HFF-Myc (cell line): ENCODE data around the gene MANF.

Source experiments
- DNase-seq: peaks from one replicate; pipeline ENCODE4 v3.0.0-alpha.2; 2011; ENCODE audit warnings: low read depth; ENCODE audit errors: extremely low read depth
- H3K4me3 ChIP-seq: replicated peaks from 2 replicates; pipeline ENCODE4 v1.5.1; 2011; ENCODE audit warnings: low read depth, mild to moderate bottlenecking, control low read depth, low read length
- TF ChIP-seq, protein P1 (sequence below): IDR thresholded peaks from 2 replicates; pipeline ENCODE4 v1.5.1; 2012; ENCODE audit warnings: mild to moderate bottlenecking, low read depth, low read length, control low read depth; ENCODE audit errors: missing control alignments

Gene MANF

DNA sequence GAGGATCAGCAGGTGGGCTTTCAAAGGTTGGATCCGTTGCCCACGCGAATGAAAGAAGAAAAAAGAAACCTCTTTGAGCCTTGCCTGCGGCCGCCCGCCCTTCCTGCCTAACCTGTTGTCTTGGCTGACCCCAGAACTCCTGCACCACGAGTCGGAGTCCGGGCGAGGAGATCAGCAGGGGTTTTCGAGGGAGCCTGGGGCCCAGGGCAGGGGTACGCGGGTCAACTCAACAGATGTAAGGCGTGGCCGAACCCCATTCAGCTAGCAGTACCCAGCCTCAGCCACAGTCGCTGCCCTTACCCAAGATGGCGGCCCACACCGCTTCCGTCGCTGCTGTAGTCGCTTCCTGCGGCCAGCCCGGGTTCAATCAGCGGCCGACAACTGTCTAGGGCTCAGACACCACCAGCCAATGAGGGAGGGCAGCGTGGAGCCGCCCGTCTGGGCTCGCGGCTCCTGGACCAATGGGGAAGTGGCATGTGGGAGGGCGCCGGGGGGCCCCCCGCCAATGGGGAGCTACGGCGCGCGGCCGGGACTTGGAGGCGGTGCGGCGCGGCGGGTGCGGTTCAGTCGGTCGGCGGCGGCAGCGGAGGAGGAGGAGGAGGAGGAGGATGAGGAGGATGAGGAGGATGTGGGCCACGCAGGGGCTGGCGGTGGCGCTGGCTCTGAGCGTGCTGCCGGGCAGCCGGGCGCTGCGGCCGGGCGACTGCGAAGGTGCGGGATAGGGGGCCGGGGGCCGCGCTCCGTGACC lies at the start of gene MANF:
MANF (plus strand) TSS at position 566 of the 748 bp plus-strand sequence; CDS start at position 618, 52 bp downstream.
- peak within 1 kb of the TSS; percentile 97 for H3K4me3 ChIP-seq
- DNase-seq, result peak; percentile 92
- TF ChIP-seq, protein P1, sequence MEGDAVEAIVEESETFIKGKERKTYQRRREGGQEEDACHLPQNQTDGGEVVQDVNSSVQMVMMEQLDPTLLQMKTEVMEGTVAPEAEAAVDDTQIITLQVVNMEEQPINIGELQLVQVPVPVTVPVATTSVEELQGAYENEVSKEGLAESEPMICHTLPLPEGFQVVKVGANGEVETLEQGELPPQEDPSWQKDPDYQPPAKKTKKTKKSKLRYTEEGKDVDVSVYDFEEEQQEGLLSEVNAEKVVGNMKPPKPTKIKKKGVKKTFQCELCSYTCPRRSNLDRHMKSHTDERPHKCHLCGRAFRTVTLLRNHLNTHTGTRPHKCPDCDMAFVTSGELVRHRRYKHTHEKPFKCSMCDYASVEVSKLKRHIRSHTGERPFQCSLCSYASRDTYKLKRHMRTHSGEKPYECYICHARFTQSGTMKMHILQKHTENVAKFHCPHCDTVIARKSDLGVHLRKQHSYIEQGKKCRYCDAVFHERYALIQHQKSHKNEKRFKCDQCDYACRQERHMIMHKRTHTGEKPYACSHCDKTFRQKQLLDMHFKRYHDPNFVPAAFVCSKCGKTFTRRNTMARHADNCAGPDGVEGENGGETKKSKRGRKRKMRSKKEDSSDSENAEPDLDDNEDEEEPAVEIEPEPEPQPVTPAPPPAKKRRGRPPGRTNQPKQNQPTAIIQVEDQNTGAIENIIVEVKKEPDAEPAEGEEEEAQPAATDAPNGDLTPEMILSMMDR, result no peak

DNA sequence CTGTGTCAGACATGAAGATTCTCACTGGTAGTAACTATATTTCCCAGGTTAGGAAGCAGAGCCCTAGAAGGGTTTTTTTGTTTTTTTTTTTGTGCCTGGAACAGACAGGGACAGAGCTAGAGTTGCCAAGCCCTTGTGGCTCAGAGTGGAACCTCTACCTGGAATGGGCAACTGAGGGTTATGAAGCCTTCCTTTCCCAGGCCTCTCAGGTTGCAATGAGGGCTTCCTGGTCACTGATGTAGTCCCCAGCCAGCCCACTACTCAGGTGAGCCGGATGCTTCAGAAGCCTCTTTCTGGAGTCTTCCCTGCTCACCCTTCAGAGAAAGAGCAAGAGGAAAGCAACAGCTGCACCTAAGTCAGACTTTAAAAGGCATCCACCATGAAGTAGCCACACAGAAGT lies 48.8 kb upstream of the MANF start:
- TF ChIP-seq, protein P1, result no peak
- no peak for DNase-seq
- H3K4me3 ChIP-seq, result no peak overlapping the region

DNA sequence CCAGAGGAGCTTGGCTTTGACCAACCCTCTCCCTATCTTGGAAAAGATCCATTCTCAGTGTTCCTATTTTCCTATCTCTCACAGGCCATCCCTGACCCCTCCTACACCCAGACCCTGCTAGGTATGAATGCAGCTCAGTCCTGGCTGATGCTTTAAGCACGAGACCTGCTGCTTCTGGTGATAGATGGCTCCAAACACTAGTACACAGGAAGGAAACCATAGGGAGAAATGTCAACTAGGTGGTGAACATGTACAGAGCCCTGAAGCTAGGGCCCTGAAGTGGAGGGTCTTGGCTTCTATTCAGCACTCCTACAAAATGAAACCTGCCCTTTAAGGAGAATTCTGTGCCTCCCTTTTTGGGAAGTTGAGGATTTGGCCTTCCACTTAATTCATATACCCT lies 47.4 kb upstream of the MANF start:
- no peak for DNase-seq
- TF ChIP-seq, protein P1, result no peak

DNA sequence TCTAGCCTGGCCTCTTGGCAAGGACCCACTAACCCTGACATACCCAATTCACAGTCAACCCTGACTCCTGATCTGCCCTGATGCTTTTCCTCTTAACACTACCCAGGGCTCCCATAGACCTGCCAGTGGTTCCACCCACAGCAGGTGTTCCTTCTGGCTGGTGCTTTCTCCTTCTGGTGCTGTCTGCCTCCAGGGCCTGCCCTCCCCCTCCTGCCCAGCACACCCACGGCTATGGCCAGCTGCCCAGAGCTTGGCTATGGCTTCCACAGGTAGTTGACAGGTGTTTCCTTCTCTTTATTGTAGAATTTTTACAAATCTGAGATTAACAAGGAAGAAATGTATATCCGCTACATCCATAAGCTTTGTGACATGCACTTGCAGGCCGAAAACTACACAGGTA lies 46.5 kb upstream of the MANF start:
- TF ChIP-seq, protein P1, result no peak
- DNase-seq, result no peak
- H3K4me3 ChIP-seq, result no peak overlapping the region

More for the DNA sequence above, 47.4 kb upstream of the MANF start:
- H3K4me3 ChIP-seq, result no peak overlapping the region

DNA sequence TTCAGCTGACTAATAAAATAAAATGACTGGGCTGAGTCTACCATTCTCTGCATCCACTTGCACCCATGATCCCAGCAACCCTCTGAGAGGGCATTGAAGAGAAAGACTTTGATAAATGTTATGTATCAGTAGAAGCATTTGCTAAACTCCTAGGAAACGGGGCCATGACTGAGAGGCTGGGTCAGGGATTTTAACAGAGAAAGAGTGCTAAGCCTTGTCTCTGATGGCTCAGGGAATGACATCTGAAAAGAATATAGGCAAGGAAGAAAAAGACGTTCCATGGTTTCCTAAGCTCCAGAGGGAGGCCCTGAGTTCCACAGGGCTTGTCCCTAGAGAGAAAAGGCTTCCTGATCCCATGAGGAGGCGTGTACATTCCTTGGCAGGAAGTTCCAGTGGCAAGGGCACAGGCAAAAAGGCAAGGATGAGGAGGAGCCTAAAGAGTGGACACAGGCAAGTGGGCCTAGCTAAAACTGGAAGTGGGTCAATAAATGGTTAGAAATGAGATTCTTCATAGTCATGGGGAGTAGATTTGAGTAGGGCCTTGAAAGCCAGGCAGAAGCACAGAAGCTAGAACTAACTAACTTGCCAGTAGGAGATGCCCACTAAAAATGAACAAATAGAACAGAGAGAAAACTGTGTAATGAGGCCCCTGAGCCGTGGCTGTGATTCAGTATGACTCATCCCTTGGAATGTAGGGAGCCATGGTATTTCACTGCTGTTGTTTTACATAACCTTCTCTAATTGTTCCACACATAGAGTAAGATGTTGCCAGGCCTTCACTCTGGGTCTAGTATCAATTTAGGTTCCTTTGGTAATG lies 44.9 kb upstream of the MANF start:
- no peak overlapping the region for H3K4me3 ChIP-seq
- DNase-seq, result peak; percentile 87

DNA sequence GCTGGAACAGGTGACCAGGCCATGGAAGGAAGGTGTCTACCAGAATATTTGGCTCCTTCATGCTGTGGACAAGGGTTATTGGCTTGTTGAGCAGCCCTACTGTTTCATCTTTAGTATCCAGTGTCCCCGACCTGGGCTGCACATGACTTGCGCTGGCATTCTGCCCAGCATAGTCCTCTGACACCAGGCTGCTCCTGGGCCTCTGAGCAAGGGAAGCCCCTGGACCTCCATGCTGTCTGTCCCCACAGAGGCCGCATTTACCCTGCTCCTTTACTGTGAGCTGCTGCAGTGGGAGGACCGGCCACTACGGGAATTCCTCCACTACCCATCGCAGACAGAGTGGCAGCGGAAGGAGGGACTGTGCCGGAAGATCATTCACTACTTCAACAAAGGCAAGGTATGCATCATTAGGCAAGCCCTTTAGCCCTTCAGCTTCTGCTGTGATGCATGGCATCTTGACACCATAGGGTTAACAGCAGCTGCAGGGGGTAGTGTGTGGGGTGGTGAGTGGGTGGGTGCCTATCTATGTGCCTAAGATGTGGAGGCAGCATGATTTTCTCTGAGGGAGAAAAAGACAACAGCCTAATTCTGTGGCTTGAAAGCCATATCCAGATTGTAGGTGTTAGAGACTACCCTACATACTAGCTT lies 44.0 kb upstream of the MANF start:
- H3K4me3 ChIP-seq, result no peak overlapping the region
- no peak for DNase-seq
- TF ChIP-seq, protein P1, result no peak

More for the DNA sequence above, 44.9 kb upstream of the MANF start:
- TF ChIP-seq, protein P1, result no peak
